Testis (tissue), 2 donors: Measurements from ENCODE around the gene NAP1L1.

Source experiments
- CTCF ChIP-seq, 3 experiments: fragments of 450-650 bp in 2 of 3; fragments of 200-600 bp in 1 of 3; sonication (generic) in 1 of 3; IDR thresholded peaks; one replicate each; pipeline ENCODE4 v1.5.1; 2016 to 2019; ENCODE audit warnings: antibody characterized with exemption in 3 of 3, mild to moderate bottlenecking in 2 of 3, moderate library complexity in 1 of 3
- POLR2A ChIP-seq: fragments of 450-650 bp; IDR thresholded peaks from one replicate; pipeline ENCODE4 v1.6.1; 2017; ENCODE audit warnings: antibody characterized with exemption, mild to moderate bottlenecking, moderate library complexity

GRCh38 chr12:76023069-76023690, 61.3 kb downstream of the NAP1L1 start:
- TF ChIP-seq CTCF (IDR thresholded peaks at IDR 0.05) = no peak
- no peak for TF ChIP-seq POLR2A
